Right cardiac atrium (tissue), 5 donors: ENCODE data around the gene DGKG. TPM values are rescaled to one million over a fixed set of nuclear protein-coding genes. Genes with fewer than 3 reads are reported as not detected.

Experiments used
- ATAC-seq, 2 donors: fragments of 200-7000 bp; cut with Tn5 transposase; one replicate each; pipeline versions ENCODE4 v1.8.0 to v1.9.1; 2020; ENCODE audit warnings: moderate library complexity in 2 of 2, mild to moderate bottlenecking in 1 of 2
- DNase-seq, 3 donors: peaks; one replicate each; pipeline ENCODE4 v3.0.0-alpha.2; 2020
- H3K27ac ChIP-seq: one replicate; pipeline ENCODE4 v1.5.1; 2013; ENCODE audit warnings: mild to moderate bottlenecking, low read length, control low read depth, moderate library complexity
- H3K27me3 ChIP-seq: one replicate; pipeline ENCODE4 v1.6.1; 2013; ENCODE audit not compliant: control insufficient read depth, insufficient read depth
- H3K4me1 ChIP-seq: one replicate; pipeline ENCODE4 v1.6.1; 2013; ENCODE audit warnings: low read length; ENCODE audit not compliant: control insufficient read depth, insufficient read depth
- H3K4me3 ChIP-seq: one replicate; pipeline ENCODE4 v1.5.1; 2013; ENCODE audit warnings: low read length, control low read depth
- H3K9me3 ChIP-seq: one replicate; pipeline ENCODE4 v1.6.1; 2013; ENCODE audit warnings: low read length; ENCODE audit not compliant: control insufficient read depth
- WGBS: extraction: QIAGEN DNeasy Blood & Tissue Kit; methylation state at CpG from one replicate; pipeline ENCODE4 v1.1.7; 2013; 5-methylcytosine and 5-hydroxymethylcytosine counted together
- intact Hi-C, 4 donors: fragments of 100-400 bp; cut with DNase I; formaldehyde crosslinking; loops; one replicate each; pipeline versions ENCODE4 v1.11.0 to v1.14.0; 2022 to 2023
- polyA plus RNA-seq: library from polyadenylated mRNA; stranded (reverse); fragments of 200-250 nt; gene quantifications from one replicate; pipeline ENCODE4 v1.2.3, GENCODE V29; 2013
- total RNA-seq, 4 donors: library from RNA; stranded (reverse); fragmentation: NEBNext Ultra II Directional; extraction: Animal tissue kit (Norgen Biotek cat#: 25700); gene quantifications; one replicate each; pipeline ENCODE4 v1.2.1, GENCODE V29; 2021
- donor health status: healthy with polysubstance abuse.
- donor health status: DM: no; HTN: yes; CAD: no.
- donor health status: DM: no; HTN: no; CAD: no.
- donor health status: DM: no; HTN: yes; CAD: no; lungs with severe emphysema.
- donor health status: DM: yes; HTN: yes; CAD: no.

The DGKG gene
- total and polyA plus RNA-seq, 5 donors, result 4.5 to 23.6 (median 16.2) TPM

GRCh38 chr3:186255703-186256331 lies 106.2 kb downstream of the DGKG start:
- H3K27ac ChIP-seq, result no peak overlapping the region
- H3K27me3 ChIP-seq, result no peaks in the 10 kb centered on the region
- ATAC-seq (no peak), DNase-seq (no peak)
- no peaks in the 10 kb centered on the region for H3K4me1 ChIP-seq
- 77% methylated on average over 19 of the region's 19 CpGs for WGBS
- intact Hi-C loops, result loop anchor here in 2 of 4 donors (5.0 to 10.0 kb wide), 3 partner anchors 271 to 286 kb away; partner anchors contain the start of gene CRYGS (in 1 of the 2)
- H3K4me3 ChIP-seq, result no peak overlapping the region
- H3K9me3 ChIP-seq, result no peaks in the 10 kb centered on the region

GRCh38 chr3:186254676-186255650 lies 107.1 kb downstream of the DGKG start:
- no peak overlapping the region for H3K27ac ChIP-seq
- H3K9me3 ChIP-seq, result no peaks in the 10 kb centered on the region
- ATAC-seq, result peak in 1 of 2 donors; percentile 33
- intact Hi-C loops, result loop anchor here in 2 of 4 donors (5.0 to 10.0 kb wide), 3 partner anchors 270 to 287 kb away; partner anchors contain the start of gene CRYGS (in 1 of the 2)
- DNase-seq, result peak in 1 of 3 donors; percentile 52
- WGBS, result 76% methylated on average over 17 of the region's 17 CpGs
- no peaks in the 10 kb centered on the region for H3K4me1 ChIP-seq
- no peaks in the 10 kb centered on the region for H3K27me3 ChIP-seq
- H3K4me3 ChIP-seq, result no peak overlapping the region

GRCh38 chr3:186251948-186252619 lies 110.0 kb downstream of the DGKG start:
- intact Hi-C loops, result loop anchor here in 2 of 4 donors (10.0 kb wide), 2 partner anchors 267 to 283 kb away; no protein-coding TSS in a partner anchor
- WGBS, result 69% methylated on average over 8 of the region's 8 CpGs
- Histone ChIP-seq H3K9me3 (no peaks in the 10 kb centered on the region), H3K27ac (no peak overlapping the region), H3K4me1 (no peaks in the 10 kb centered on the region), H3K4me3 (no peak overlapping the region), H3K27me3 (no peaks in the 10 kb centered on the region)
- DNase-seq (peak; percentile 35 to 67 (median 66)), ATAC-seq (no peak)

- Histone ChIP-seq H3K4me3 (no peak overlapping the region), H3K27me3 (no peaks in the 10 kb centered on the region), H3K27ac (no peak overlapping the region), H3K4me1 (no peaks in the 10 kb centered on the region), H3K9me3 (no peaks in the 10 kb centered on the region)
- WGBS, result 86% methylated on average over 7 of the region's 7 CpGs
- intact Hi-C loops, result loop anchor here in 1 of 4 donors (10.0 kb wide), 1 partner anchor 264 kb away; no protein-coding TSS in a partner anchor
- DNase-seq (no peak), ATAC-seq (no peak)
Observed at GRCh38 chr3:186248850-186249249, 113.2 kb downstream of the DGKG start.

- H3K4me3 ChIP-seq, result no peak overlapping the region
- no peaks in the 10 kb centered on the region for H3K9me3 ChIP-seq
- H3K4me1 ChIP-seq, result no peaks in the 10 kb centered on the region
- no peaks in the 10 kb centered on the region for H3K27me3 ChIP-seq
- DNase-seq, result peak; percentile 38 to 67 (median 53)
- no peak overlapping the region for H3K27ac ChIP-seq
- WGBS, result 59% methylated on average over 5 of the region's 5 CpGs
- intact Hi-C loops, result loop anchor here in 1 of 4 donors (10.0 kb wide), 1 partner anchor 263 kb away; no protein-coding TSS in a partner anchor
- ATAC-seq, result peak; percentile 48 to 49
Observed at GRCh38 chr3:186247821-186248814, 113.9 kb downstream of the DGKG start.

- intact Hi-C loops, result loop anchor here in 1 of 4 donors (10.0 kb wide), 1 partner anchor 262 kb away; no protein-coding TSS in a partner anchor
- no peaks in the 10 kb centered on the region for H3K27me3 ChIP-seq
- ATAC-seq, result no peak
Observed at GRCh38 chr3:186246941-186247340, 115.1 kb downstream of the DGKG start.

GRCh38 chr3:186244016-186244415 lies 118.0 kb downstream of the DGKG start:
- WGBS, result 97% methylated on average over 6 of the region's 6 CpGs
- no peak for DNase-seq
- intact Hi-C loops, result loop anchor here in 2 of 4 donors (5.0 to 10.0 kb wide), 2 partner anchors 259 to 262 kb away; no protein-coding TSS in a partner anchor
- no peak for ATAC-seq
- Histone ChIP-seq H3K27ac (no peak overlapping the region), H3K4me3 (no peak overlapping the region), H3K4me1 (peaks cover 2% of the 10 kb centered on the region), H3K27me3 (no peaks in the 10 kb centered on the region), H3K9me3 (no peaks in the 10 kb centered on the region)

More at GRCh38 chr3:186246941-186247340, 115.1 kb downstream of the DGKG start:
- Histone ChIP-seq H3K4me3 (no peak overlapping the region), H3K9me3 (no peaks in the 10 kb centered on the region), H3K4me1 (no peaks in the 10 kb centered on the region), H3K27ac (no peak overlapping the region)
- DNase-seq, result no peak
- 38% methylated on average over 2 of the region's 2 CpGs for WGBS

GRCh38 chr3:186241910-186242821 lies 119.9 kb downstream of the DGKG start:
- DNase-seq (peak; percentile 72 to 85 (median 85)), ATAC-seq (peak; percentile 95 to 98)
- WGBS, result 10% methylated on average over 21 of the region's 21 CpGs
- intact Hi-C loops, result loop anchor here in 2 of 4 donors (5.0 to 10.0 kb wide), 2 partner anchors 257 to 260 kb away; no protein-coding TSS in a partner anchor
- H3K27me3 ChIP-seq, result no peaks in the 10 kb centered on the region
- H3K27ac ChIP-seq, result peak overlapping the region; percentile 23
- no peaks in the 10 kb centered on the region for H3K9me3 ChIP-seq
- H3K4me3 ChIP-seq, result peak overlapping the region; percentile 6
- H3K4me1 ChIP-seq, result peaks cover 2% of the 10 kb centered on the region

GRCh38 chr3:186239321-186239720 lies 122.7 kb downstream of the DGKG start:
- intact Hi-C loops, result no loop called here
- DNase-seq, result no peak

More at GRCh38 chr3:186239321-186239720, 122.7 kb downstream of the DGKG start:
- Histone ChIP-seq H3K9me3 (no peaks in the 10 kb centered on the region), H3K27me3 (no peaks in the 10 kb centered on the region), H3K4me3 (no peak overlapping the region), H3K27ac (no peak overlapping the region), H3K4me1 (peaks cover 5% of the 10 kb centered on the region)
- peak in 1 of 2 donors; percentile 7 for ATAC-seq
- WGBS, result 78% methylated on average over 10 of the region's 10 CpGs
